HG03108 (cell line): ENCODE data around the gene WRAP53.

Experiments used
- ATAC-seq: cut with Tn5 transposase; IDR thresholded peaks from one replicate; pipeline ENCODE4 v1.9.1; 2021; ENCODE audit warnings: moderate library complexity; ENCODE audit not compliant: unreplicated experiment

The WRAP53 gene

GRCh38 chr17:7740481-7741001, 52.3 kb downstream of the WRAP53 start:
- ATAC-seq: no peak

- ATAC-seq: no peak
These were observed 54.5 kb downstream of the WRAP53 start for GRCh38 chr17:7742729-7743128.

GRCh38 chr17:7744416-7744815, 56.1 kb downstream of the WRAP53 start:
- no peak for ATAC-seq

GRCh38 chr17:7745748-7746470, 57.6 kb downstream of the WRAP53 start:
- ATAC-seq: no peak

GRCh38 chr17:7747635-7748071, 59.4 kb downstream of the WRAP53 start:
- ATAC-seq: no peak

- ATAC-seq: no peak
These were observed 59.9 kb downstream of the WRAP53 start for GRCh38 chr17:7748076-7748775.

- no peak for ATAC-seq
These were observed 62.1 kb downstream of the WRAP53 start for GRCh38 chr17:7750321-7750821.
